K562 (cell line): ENCODE data around the gene KHSRP. TPM values are rescaled to one million over a fixed set of nuclear protein-coding genes. Genes with fewer than 3 reads are reported as not detected.

Experiments
- ATAC-seq: fragments of 200-7000 bp; cut with Tn5 transposase; 3 replicates; pipeline ENCODE4 v1.9.1; 2020; ENCODE audit warnings: moderate library complexity
- BruUV-seq: library from RNA; stranded (reverse); fragments of 400-500 nt; replicated peaks from 2 replicates; lab custom pipeline; 2021; lab: Mats Ljungman, UMichigan
- CTCF ChIA-PET: fragments of 300-600 bp; formaldehyde crosslinking; extraction: SDS; loops from one replicate; lab custom pipeline; 2021; ENCODE audit warnings: low intra/inter-chr PET ratio; lab: Yijun Ruan, JAX
- POLR2A ChIA-PET: fragments of 300-600, 350-650 bp; sonication (Branson Sonifier 250); formaldehyde crosslinking; extraction: SDS; loops from one replicate; lab custom pipeline; 2021; ENCODE audit warnings: antibody characterized with exemption, inconsistent platforms; lab: Yijun Ruan, JAX
- DNase-seq, 4 experiments: peaks; one replicate each; pipeline versions ENCODE4 v3.0.0 to v3.0.0-alpha.2; 2011 to 2018; ENCODE audit warnings: low spot score in 3 of 4, mixed read lengths in 3 of 4; ENCODE audit errors: extremely low read depth in 1 of 4
- FAIRE-seq: peaks from 2 replicates; lab custom pipeline; 2011; peaks lifted over from hg19 to GRCh38; lab: Jason Lieb, UNC
- H2AFZ ChIP-seq: 2 replicates; pipeline ENCODE4 v1.6.0; 2011; ENCODE audit warnings: low read depth, low read length, control low read depth, inconsistent platforms
- H3K27ac ChIP-seq: fragments of 200-600 bp; 3 replicates; pipeline ENCODE4 v1.8.0; 2011; ENCODE audit warnings: low read depth, mild to moderate bottlenecking, control low read depth, inconsistent platforms, low read length, moderate library complexity, mixed read lengths; ENCODE audit errors: extremely low read depth
- H3K27me3 ChIP-seq, 2 experiments: fragments of 300-600 bp in 1 of 2; 2 replicates in 1 of 2; 3 replicates in 1 of 2; pipeline versions ENCODE4 v1.6.0 to v1.8.0; 2011; ENCODE audit warnings: inconsistent platforms in 2 of 2, low read length in 2 of 2, mild to moderate bottlenecking in 1 of 2, mixed read lengths in 1 of 2, moderate library complexity in 1 of 2; ENCODE audit not compliant: control insufficient read depth in 2 of 2, insufficient read depth in 2 of 2
- H3K36me3 ChIP-seq: fragments of 300-600 bp; 3 replicates; pipeline ENCODE4 v1.8.0; 2011; ENCODE audit warnings: mild to moderate bottlenecking, low read length, inconsistent platforms; ENCODE audit not compliant: control insufficient read depth, insufficient read depth
- H3K4me1 ChIP-seq, 2 experiments: fragments of 200-600 bp in 1 of 2; replicated peaks in 1 of 2; 2 replicates in 1 of 2; 3 replicates in 1 of 2; pipeline versions ENCODE4 v1.5.1 to v1.8.0; 2011; ENCODE audit warnings: inconsistent platforms in 2 of 2, low read length in 2 of 2, mild to moderate bottlenecking in 1 of 2, mixed read lengths in 1 of 2, moderate library complexity in 1 of 2; ENCODE audit not compliant: control insufficient read depth in 2 of 2, insufficient read depth in 2 of 2
- H3K4me2 ChIP-seq: 2 replicates; pipeline ENCODE4 v1.6.1; 2011; ENCODE audit warnings: low read length, control low read depth, inconsistent platforms, mixed read lengths; ENCODE audit not compliant: insufficient read depth
- H3K4me3 ChIP-seq: fragments of 200-600 bp; sonication (generic), shearing (Covaris generic); 2 replicates; pipeline ENCODE4 v1.5.1; 2016; ENCODE audit warnings: control low read depth, inconsistent platforms
- H3K79me2 ChIP-seq: fragments of 200-600 bp; 3 replicates; pipeline ENCODE4 v1.8.0; 2011; ENCODE audit warnings: low read length, inconsistent platforms; ENCODE audit not compliant: control insufficient read depth, insufficient read depth
- H3K9ac ChIP-seq, 2 experiments: 2 replicates each; pipeline versions ENCODE4 v1.6.0 to v1.6.1; 2011; ENCODE audit warnings: low read depth in 2 of 2, low read length in 2 of 2, control low read depth in 1 of 2, inconsistent platforms in 1 of 2, mild to moderate bottlenecking in 1 of 2, mixed read lengths in 1 of 2; ENCODE audit not compliant: insufficient read depth in 1 of 2
- H3K9me1 ChIP-seq: one replicate; pipeline ENCODE4 v1.6.0; 2011; ENCODE audit warnings: inconsistent platforms, mild to moderate bottlenecking, low read length, moderate library complexity; ENCODE audit not compliant: control insufficient read depth, insufficient read depth
- H3K9me3 ChIP-seq: replicated peaks from 2 replicates; pipeline ENCODE4 v1.5.1; 2011; ENCODE audit warnings: low read depth, low read length, inconsistent platforms; ENCODE audit not compliant: control insufficient read depth, insufficient read depth
- H4K20me1 ChIP-seq: replicated peaks from 2 replicates; pipeline ENCODE4 v1.6.1; 2011; ENCODE audit warnings: low read length, inconsistent platforms, mixed read lengths; ENCODE audit not compliant: control insufficient read depth, insufficient read depth
- BRD4 ChIP-seq: fragments of 200-600 bp; sonication (generic); IDR thresholded peaks from 2 replicates; pipeline ENCODE4 v1.6.1; 2017; ENCODE audit warnings: inconsistent platforms
- EGR1 ChIP-seq: fragments of 450-650 bp; conservative IDR thresholded peaks from 2 replicates; pipeline ENCODE4 v1.6.1; 2017; ENCODE audit warnings: mild to moderate bottlenecking
- NFIC ChIP-seq: fragments of 450-650 bp; IDR thresholded peaks from 2 replicates; pipeline ENCODE4 v1.6.1; 2017; ENCODE audit warnings: mild to moderate bottlenecking, inconsistent platforms
- POLR2G ChIP-seq: fragments of 200-400 bp; formaldehyde crosslinking; IDR thresholded peaks from 2 replicates; pipeline ENCODE4 v1.6.1; 2017; ENCODE audit warnings: low read depth, mild to moderate bottlenecking, antibody characterized with exemption, low read length, moderate library complexity
- RBFOX2 ChIP-seq: fragments of 200-400 bp; formaldehyde crosslinking; IDR thresholded peaks from 2 replicates; pipeline ENCODE4 v1.6.1; 2017; ENCODE audit warnings: low read depth, mild to moderate bottlenecking, low read length, moderate library complexity
- ZKSCAN8 ChIP-seq: fragments of 200-800 bp; sonication (Bioruptor generic); IDR thresholded peaks from 2 replicates; pipeline ENCODE4 v1.6.1; 2016; ENCODE audit warnings: missing genetic modification characterization, missing compliant biosample characterization
- WGBS: fragments of 100-300 bp; shearing (Covaris generic); methylation state at CpG from one replicate; pipeline ENCODE4 v1.1.6; 2016; ENCODE audit warnings: low coverage, mixed read lengths; ENCODE audit not compliant: insufficient coverage; ENCODE audit errors: missing lambda C conversion rate; 5-methylcytosine and 5-hydroxymethylcytosine counted together
- in situ Hi-C: fragments of 300-500 bp; cut with MboI; formaldehyde crosslinking; loops from 4 replicates; pipeline ENCODE4 v1.15.0; 2018; ENCODE audit warnings: inconsistent platforms, mixed read lengths
- intact Hi-C: fragments of 100-400 bp; cut with micrococcal nuclease; formaldehyde crosslinking; loops from 2 replicates; pipeline ENCODE4 v1.14.2; 2022
- polyA plus RNA-seq, 8 experiments: library from polyadenylated mRNA; depleted of rRNA in 4 of 8; stranded (reverse) in 5 of 8; unstranded in 3 of 8; fragments of >200 nt; fragmentation: Nextera tagmentation in 2 of 8; fragmentation: Illumina TruSeq in 1 of 8; extraction: Ambion mirVana in 2 of 8; extraction: Trizol in 1 of 8; gene quantifications; 2 replicates each; pipeline versions ENCODE4 v1.2.1 to v1.2.3, GENCODE V29; 2011 to 2014; ENCODE audit warnings: inconsistent platforms in 1 of 8, missing spikeins in 1 of 8
- total RNA-seq, 7 experiments: library from RNA; depleted of rRNA in 6 of 7; stranded (reverse); fragments of >200 nt in 6 of 7; fragmentation: Illumina TruSeq in 2 of 7; extraction: Trizol in 2 of 7; gene quantifications; 2 replicates each; pipeline versions ENCODE4 v1.2.1 to v1.2.3, GENCODE V29; 2011 to 2021; ENCODE audit warnings: low replicate concordance in 1 of 7
- TF ChIP-seq, protein P1 (sequence below): sonication (generic); formaldehyde crosslinking; IDR thresholded peaks from 2 replicates; pipeline ENCODE4 v1.8.1; 2023; ENCODE audit warnings: mild to moderate bottlenecking, missing genetic modification reagents
- TF ChIP-seq, protein P2 (sequence below), 2 experiments: IDR thresholded peaks; 2 replicates each; pipeline ENCODE4 v1.6.1; 2012; ENCODE audit warnings: improper control_type of control experiment in 2 of 2, low read depth in 2 of 2, low read length in 2 of 2, borderline replicate concordance in 1 of 2

The KHSRP gene
- total and polyA plus RNA-seq, 9 of the 15 experiments (the other 6 are each of a cell fraction or from before 2014, with no cell fraction given) = 4.2 to 564 (median 139) TPM

DNA sequence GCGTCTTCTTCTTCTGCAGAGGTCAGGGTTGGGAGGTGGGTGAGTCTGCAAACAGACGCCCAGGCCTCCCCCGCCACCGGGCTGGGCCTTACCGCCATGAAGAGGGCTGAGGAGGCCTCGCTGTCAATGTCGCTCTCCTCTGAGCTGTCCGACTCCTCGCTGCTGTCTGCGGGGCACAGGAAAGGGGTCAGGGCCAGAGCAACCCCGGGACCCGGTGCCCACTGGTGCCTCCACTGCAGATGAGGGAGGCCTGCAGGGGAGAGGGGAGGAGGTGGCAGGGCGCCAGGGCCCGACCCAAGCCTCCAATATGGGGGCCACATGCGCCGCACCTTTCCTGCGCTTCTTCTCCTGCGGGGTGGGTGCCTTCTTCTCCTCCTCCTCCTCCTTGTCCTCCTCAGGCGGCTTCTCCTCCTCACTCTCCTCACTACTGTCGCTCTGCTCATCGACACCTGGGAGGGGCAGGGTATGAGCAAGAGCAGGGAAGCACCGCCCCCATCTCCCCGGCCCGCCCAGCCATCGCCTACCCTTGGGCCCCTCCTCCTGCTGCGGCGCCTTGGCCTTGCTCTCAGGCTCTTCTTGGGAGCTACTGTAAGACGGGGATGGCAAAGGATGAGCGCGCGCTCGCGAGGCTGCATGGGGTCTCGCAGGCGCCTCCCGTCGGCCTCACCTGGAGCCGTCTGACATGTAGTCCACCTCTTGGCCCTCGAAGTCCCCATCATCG, 43.4 kb downstream of the KHSRP start:
- Histone ChIP-seq H4K20me1 (no peaks in the 10 kb centered on the region), H3K27ac (no peak overlapping the region), H3K36me3 (peaks cover 75% of the 10 kb centered on the region; the same call in 2 of the 3 replicates), H3K4me2 (no peak overlapping the region), H2AFZ (no peak overlapping the region), H3K4me3 (no peak overlapping the region), H3K9me1 (no peaks in the 10 kb centered on the region), H3K9me3 (no peaks in the 10 kb centered on the region), H3K79me2 (no peaks in the 10 kb centered on the region), H3K4me1 (peaks cover 0 to 16% of the 10 kb centered on the region in 2 experiments; a peak in 1 of 5 replicates), H3K9ac (no peak overlapping the region), H3K27me3 (no peaks in the 10 kb centered on the region)
- ChIA-PET CTCF (no interaction called here), POLR2A (no interaction called here)
- no peak for TF ChIP-seq BRD4
- peak; percentile 19 for TF ChIP-seq POLR2G
- TF ChIP-seq EGR1 = no peak
- TF ChIP-seq, protein P1, sequence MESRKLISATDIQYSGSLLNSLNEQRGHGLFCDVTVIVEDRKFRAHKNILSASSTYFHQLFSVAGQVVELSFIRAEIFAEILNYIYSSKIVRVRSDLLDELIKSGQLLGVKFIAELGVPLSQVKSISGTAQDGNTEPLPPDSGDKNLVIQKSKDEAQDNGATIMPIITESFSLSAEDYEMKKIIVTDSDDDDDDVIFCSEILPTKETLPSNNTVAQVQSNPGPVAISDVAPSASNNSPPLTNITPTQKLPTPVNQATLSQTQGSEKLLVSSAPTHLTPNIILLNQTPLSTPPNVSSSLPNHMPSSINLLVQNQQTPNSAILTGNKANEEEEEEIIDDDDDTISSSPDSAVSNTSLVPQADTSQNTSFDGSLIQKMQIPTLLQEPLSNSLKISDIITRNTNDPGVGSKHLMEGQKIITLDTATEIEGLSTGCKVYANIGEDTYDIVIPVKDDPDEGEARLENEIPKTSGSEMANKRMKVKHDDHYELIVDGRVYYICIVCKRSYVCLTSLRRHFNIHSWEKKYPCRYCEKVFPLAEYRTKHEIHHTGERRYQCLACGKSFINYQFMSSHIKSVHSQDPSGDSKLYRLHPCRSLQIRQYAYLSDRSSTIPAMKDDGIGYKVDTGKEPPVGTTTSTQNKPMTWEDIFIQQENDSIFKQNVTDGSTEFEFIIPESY (CRISPR knock-in tag) = peak; percentile 47; the same call in 1 of the 2 replicates
- TF ChIP-seq RBFOX2 = peak; percentile 59; the same call in 1 of the 2 replicates
- TF ChIP-seq, protein P2, sequence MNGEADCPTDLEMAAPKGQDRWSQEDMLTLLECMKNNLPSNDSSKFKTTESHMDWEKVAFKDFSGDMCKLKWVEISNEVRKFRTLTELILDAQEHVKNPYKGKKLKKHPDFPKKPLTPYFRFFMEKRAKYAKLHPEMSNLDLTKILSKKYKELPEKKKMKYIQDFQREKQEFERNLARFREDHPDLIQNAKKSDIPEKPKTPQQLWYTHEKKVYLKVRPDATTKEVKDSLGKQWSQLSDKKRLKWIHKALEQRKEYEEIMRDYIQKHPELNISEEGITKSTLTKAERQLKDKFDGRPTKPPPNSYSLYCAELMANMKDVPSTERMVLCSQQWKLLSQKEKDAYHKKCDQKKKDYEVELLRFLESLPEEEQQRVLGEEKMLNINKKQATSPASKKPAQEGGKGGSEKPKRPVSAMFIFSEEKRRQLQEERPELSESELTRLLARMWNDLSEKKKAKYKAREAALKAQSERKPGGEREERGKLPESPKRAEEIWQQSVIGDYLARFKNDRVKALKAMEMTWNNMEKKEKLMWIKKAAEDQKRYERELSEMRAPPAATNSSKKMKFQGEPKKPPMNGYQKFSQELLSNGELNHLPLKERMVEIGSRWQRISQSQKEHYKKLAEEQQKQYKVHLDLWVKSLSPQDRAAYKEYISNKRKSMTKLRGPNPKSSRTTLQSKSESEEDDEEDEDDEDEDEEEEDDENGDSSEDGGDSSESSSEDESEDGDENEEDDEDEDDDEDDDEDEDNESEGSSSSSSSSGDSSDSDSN (IDR thresholded peaks at IDR 0.05; ENCODE audit: borderline replicate concordance in 1 of 2, low read depth in 2 of 2, low read length in 2 of 2) = no peak
- TF ChIP-seq ZKSCAN8 = no peak
- TF ChIP-seq NFIC = peak; percentile 19; the same call in 1 of the 2 replicates
- in situ Hi-C loops = no loop called here
- WGBS = 89% methylated on average over 19 of the region's 40 CpGs
- intact Hi-C loops = no loop called here
- DNase-seq (peak in 2 of 4 experiments; percentile 35 to 43), FAIRE-seq (no peak), ATAC-seq (peak; percentile 57)
- TSS peak; percentile 86 for BruUV-seq
